Colonic mucosa (tissue), 4 donors: ENCODE results near the gene KIF2B. TPM values are rescaled to one million over a fixed set of nuclear protein-coding genes. Genes with fewer than 3 reads are reported as not detected.

Source experiments
- DNase-seq: peaks from one replicate; pipeline ENCODE4 v3.0.0-alpha.2; 2020
- H3K27ac ChIP-seq: fragments of 200-600 bp; one replicate; pipeline ENCODE4 v1.8.0; 2021
- H3K27me3 ChIP-seq: fragments of 200-600 bp; one replicate; pipeline ENCODE4 v1.8.0; 2021
- H3K36me3 ChIP-seq: fragments of 200-600 bp; one replicate; pipeline ENCODE4 v1.8.0; 2021
- H3K4me1 ChIP-seq: fragments of 200-600 bp; one replicate; pipeline ENCODE4 v1.8.0; 2021; ENCODE audit warnings: mild to moderate bottlenecking
- H3K4me3 ChIP-seq: fragments of 200-600 bp; one replicate; pipeline ENCODE4 v1.8.0; 2021
- H3K9ac ChIP-seq, 2 donors: one replicate each; pipeline ENCODE4 v1.7.0; 2013; ENCODE audit warnings: control low read depth in 2 of 2, low read depth in 2 of 2, low read length in 2 of 2
- H3K9me3 ChIP-seq: fragments of 200-600 bp; one replicate; pipeline ENCODE4 v1.8.0; 2021
- intact Hi-C: fragments of 100-400 bp; cut with DNase I; formaldehyde crosslinking; loops from one replicate; pipeline ENCODE4 v1.14.1; 2022
- total RNA-seq, 2 donors: library from RNA; stranded (reverse); fragmentation: NEBNext Ultra II Directional in 1 of 2; extraction: Animal tissue kit (Norgen Biotek cat#: 25700) in 1 of 2; gene quantifications; one replicate each; pipeline ENCODE4 v1.2.1, GENCODE V29; 2021
- TF ChIP-seq, protein P1 (sequence below): fragments of 200-600 bp; IDR thresholded peaks from one replicate; pipeline ENCODE4 v1.8.0; 2022; ENCODE audit warnings: antibody characterized with exemption, mild to moderate bottlenecking
- donor health status: healthy.
- donor health status: DM: no; HTN: no; CAD: no.
- donor health status: DM: no; HTN: no; CAD: no.

The KIF2B gene
- total RNA-seq, 2 donors from 2014 or later = not detected

DNA sequence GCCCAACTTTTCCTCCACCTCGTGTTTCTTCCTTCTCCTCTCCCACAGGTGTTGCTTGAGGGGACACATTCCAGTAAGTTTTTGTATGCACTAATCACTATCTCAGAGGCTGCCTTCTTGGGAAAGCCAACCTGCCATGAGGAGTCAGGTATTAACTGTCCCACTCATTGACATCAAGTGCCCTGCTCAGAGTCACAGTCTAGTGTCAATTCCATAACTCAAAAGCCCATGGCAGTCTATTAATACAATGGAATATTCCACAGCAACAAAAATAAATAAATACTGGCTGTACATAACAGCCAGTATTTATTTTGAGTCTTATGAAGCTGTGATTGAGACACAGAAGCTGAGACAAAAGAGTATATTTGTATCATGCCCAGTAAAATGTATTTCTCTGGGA lies 26.1 kb upstream of the KIF2B start:
- TF ChIP-seq, protein P1, sequence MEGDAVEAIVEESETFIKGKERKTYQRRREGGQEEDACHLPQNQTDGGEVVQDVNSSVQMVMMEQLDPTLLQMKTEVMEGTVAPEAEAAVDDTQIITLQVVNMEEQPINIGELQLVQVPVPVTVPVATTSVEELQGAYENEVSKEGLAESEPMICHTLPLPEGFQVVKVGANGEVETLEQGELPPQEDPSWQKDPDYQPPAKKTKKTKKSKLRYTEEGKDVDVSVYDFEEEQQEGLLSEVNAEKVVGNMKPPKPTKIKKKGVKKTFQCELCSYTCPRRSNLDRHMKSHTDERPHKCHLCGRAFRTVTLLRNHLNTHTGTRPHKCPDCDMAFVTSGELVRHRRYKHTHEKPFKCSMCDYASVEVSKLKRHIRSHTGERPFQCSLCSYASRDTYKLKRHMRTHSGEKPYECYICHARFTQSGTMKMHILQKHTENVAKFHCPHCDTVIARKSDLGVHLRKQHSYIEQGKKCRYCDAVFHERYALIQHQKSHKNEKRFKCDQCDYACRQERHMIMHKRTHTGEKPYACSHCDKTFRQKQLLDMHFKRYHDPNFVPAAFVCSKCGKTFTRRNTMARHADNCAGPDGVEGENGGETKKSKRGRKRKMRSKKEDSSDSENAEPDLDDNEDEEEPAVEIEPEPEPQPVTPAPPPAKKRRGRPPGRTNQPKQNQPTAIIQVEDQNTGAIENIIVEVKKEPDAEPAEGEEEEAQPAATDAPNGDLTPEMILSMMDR = no peak
- Histone ChIP-seq H3K9ac (no peak overlapping the region), H3K36me3 (no peaks in the 10 kb centered on the region), H3K4me1 (no peaks in the 10 kb centered on the region), H3K27me3 (no peaks in the 10 kb centered on the region), H3K27ac (no peak overlapping the region), H3K9me3 (no peaks in the 10 kb centered on the region), H3K4me3 (no peak overlapping the region)
- intact Hi-C loops = no loop called here
- DNase-seq = no peak

DNA sequence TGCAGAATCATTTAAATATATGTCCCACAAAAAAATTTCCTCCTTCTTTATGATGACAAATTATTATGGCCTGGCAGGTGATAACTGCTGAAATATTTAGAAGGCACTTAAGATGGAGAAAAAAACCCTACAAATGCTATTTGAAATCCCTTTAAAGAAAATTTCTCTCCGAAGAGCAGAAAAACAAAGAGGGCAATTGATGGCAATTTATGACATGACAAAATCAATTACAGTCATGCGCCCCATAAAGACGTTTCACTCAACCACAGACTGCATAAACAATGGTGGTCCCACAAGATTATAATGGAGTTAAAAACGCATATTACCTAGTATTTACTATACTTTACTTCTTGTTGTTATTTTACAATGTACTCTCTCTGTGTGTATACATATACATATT lies 25.2 kb upstream of the KIF2B start:
- no peak for DNase-seq
- Histone ChIP-seq H3K27ac (no peak overlapping the region), H3K36me3 (no peaks in the 10 kb centered on the region), H3K9me3 (no peaks in the 10 kb centered on the region), H3K9ac (no peak overlapping the region), H3K4me3 (no peak overlapping the region), H3K4me1 (no peaks in the 10 kb centered on the region), H3K27me3 (no peaks in the 10 kb centered on the region)
- intact Hi-C loops = no loop called here
- TF ChIP-seq, protein P1 = no peak

DNA sequence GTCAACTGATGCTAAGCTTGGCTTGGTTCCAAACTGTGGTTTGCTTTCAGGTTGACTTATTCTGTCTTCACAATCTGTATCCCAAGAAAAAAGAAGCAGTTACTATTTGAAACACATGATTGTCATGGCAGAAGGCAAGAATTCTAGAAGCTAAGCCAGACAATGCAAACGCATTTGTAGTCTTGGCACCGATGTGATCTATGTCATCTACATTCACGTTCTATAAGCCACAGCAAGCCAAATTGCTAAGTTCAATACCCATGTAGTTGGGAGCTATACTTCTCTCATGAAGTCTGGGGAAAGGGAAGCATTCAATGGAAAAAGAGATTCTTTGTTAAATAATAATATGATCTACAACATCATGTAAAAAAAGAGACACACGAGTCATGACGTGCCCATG lies 18.3 kb upstream of the KIF2B start:
- Histone ChIP-seq H3K9ac (no peak overlapping the region), H3K27me3 (no peaks in the 10 kb centered on the region), H3K36me3 (no peaks in the 10 kb centered on the region), H3K4me1 (no peaks in the 10 kb centered on the region), H3K9me3 (no peaks in the 10 kb centered on the region), H3K27ac (no peak overlapping the region), H3K4me3 (no peak overlapping the region)
- no peak for DNase-seq
- TF ChIP-seq, protein P1 = no peak
- intact Hi-C loops = no loop called here

DNA sequence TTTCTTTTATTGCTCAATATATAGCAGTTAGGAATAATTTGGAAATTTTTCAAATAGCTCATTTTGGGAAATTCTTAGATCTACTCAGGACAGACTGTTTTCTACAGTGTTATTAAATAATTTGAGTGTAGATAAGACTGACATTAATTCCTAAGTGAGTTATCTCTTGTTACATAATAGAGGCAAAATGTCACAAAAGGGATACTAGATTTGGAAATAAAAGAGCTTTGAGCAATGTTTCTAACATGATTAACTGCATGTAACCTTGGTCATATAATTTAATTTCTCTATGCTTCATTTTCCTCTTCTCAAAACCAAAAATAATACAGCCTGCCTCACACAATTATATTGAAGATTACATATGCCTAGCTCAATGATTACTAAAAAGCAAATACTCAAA lies 16.3 kb upstream of the KIF2B start:
- H3K4me1 ChIP-seq = no peaks in the 10 kb centered on the region
- H3K9ac ChIP-seq = no peak overlapping the region
- H3K36me3 ChIP-seq = no peaks in the 10 kb centered on the region
- no peak for DNase-seq
- no peaks in the 10 kb centered on the region for H3K27me3 ChIP-seq
- no peaks in the 10 kb centered on the region for H3K9me3 ChIP-seq
- H3K27ac ChIP-seq = no peak overlapping the region
- intact Hi-C loops = no loop called here
- H3K4me3 ChIP-seq = no peak overlapping the region
- TF ChIP-seq, protein P1 = no peak

DNA sequence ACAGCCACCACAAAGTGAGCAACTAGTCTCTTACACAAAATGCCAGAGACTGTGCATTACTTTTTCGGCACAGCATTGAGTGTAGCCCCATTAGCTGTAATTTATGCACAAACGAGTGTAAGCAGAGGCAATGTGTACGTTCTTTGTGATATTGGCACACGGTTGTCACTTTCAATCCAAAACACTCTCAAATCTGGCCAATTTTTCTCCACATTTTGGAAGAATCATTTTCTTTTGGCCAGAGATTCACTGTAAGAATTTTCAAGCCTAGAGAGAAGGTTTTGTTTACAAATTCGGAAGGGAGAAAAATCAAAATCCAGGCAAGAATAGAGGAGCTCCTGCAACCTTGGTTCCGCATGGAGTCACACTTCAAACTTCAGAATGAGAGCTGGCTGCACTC lies 15.4 kb upstream of the KIF2B start:
- Histone ChIP-seq H3K27ac (no peak overlapping the region), H3K9ac (no peak overlapping the region), H3K36me3 (no peaks in the 10 kb centered on the region), H3K9me3 (no peaks in the 10 kb centered on the region), H3K4me1 (no peaks in the 10 kb centered on the region), H3K4me3 (no peak overlapping the region), H3K27me3 (no peaks in the 10 kb centered on the region)
- no peak for DNase-seq
- TF ChIP-seq, protein P1 = no peak
- intact Hi-C loops = no loop called here

DNA sequence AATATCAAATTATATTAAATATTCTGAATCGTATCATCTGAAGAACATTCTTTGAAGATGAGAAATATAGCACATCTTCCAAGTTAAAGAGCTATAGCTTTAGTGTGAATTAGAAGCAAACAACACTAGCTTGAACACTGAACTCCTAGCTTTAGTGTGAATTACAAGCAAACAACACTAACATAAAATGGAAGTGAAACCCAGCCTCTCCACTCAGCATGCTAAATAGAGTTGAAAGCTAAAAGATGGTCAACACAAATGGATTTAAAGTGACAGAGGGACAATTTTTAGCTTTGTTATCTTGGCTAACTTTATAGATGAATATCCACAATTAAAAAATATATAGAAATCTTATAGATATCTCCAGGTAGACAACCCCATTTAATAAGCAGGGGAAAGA lies 4.5 kb upstream of the KIF2B start:
- DNase-seq = no peak
- H3K4me3 ChIP-seq = no peak overlapping the region
- no peaks in the 10 kb centered on the region for H3K9me3 ChIP-seq
- H3K4me1 ChIP-seq = no peaks in the 10 kb centered on the region
- no peaks in the 10 kb centered on the region for H3K36me3 ChIP-seq
- TF ChIP-seq, protein P1 = no peak
- intact Hi-C loops = no loop called here
- H3K27me3 ChIP-seq = no peaks in the 10 kb centered on the region
- H3K27ac ChIP-seq = no peak overlapping the region
- H3K9ac ChIP-seq = no peak overlapping the region
